Stimulated activated CD4-positive, alpha-beta T cell treated with anti-CD3 and anti-CD28 coated beads, TNF-alpha, amount 100 ng/mL, for 24 hours (primary cell): ENCODE measurements around the gene TMSB15C.

ENCODE experiments used
- DNase-seq, 3 experiments: peaks; one replicate each; pipeline ENCODE4 v3.0.0-alpha.2; 2020; ENCODE audit warnings: low read depth in 3 of 3

The TMSB15C gene

DNA sequence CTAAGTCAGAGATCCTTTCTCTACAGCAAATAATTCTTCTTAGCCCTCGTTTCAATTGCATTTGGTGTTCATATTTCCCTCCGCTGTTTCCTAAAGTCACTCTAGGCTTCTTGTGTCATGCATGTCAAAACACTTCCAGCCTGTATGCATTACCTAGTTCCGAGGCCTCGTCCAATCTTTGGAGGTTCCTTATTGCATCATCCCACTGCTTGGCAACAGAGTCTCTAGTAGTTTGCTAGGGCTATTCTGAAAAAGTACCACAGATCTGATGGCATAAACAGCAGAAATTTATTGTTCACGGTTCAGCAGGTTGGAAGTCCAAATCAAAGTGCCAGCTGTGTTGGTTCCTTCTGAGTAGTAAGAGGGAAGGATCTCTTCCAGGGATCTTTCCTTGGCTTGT lies 30.4 kb downstream of the TMSB15C start:
- DNase-seq = no peak

DNA sequence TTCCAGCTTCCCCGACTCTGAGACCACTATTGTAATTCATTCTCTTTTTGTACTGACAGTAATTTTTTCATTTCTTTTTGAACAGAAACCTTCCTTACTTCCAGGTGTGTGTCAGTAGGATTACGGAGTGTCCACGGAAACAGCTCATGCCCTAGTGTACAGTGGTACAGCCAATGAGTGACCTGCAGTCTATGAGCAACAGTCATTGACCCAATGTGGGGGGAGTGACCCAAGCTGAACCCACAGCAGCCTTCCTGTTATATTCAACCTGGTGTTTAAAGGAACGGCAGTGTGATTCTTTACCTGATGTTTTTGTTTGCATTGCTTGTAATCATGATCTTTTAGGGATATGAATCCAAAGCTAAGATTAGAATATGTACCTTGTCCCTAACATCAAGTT lies 35.0 kb downstream of the TMSB15C start:
- no peak for DNase-seq

GRCh38 chrX:104039689-104040505 lies 36.1 kb downstream of the TMSB15C start, which contains the start of gene H2BW2:
TSS of gene H2BW2 (plus strand) at chrX:104039956. CDS start at chrX:104039995, 39 bp downstream.
- no peak for DNase-seq
